ENCODE data around the gene KCNJ16.

The KCNJ16 gene

DNA sequence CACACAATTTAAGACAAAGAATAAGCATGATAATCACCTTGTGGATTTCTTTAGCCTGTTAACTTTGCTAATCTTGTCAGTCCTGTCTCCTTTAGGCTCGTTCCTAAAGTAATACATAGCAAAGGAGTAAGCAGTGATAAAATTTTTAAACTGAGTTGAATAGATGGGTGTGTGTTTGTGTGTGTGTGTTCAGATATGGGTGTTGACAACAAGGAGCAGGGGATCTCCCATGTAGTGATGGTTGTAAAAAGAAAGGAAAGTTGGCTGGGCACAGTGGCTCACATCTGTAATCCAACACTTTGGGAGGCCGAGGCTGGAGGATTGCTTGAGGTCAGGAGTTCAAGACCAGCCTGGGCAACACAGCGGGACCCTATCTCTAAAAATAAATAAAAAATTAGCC lies 49.7 kb downstream of the KCNJ16 start:
- no peaks in the 10 kb centered on the region for H3K36me3 ChIP-seq (ENCODE audit: control insufficient read depth, insufficient read depth, low read length)
- H3K9me3 ChIP-seq (ENCODE audit: control insufficient read depth, low read length): peaks cover 7% of the 10 kb centered on the region
- no peak overlapping the region for H3K27ac ChIP-seq (ENCODE audit: low read depth, low read length, severe bottlenecking)
- no peaks in the 10 kb centered on the region for H3K4me1 ChIP-seq (ENCODE audit: control insufficient read depth, insufficient read depth, low read length, poor library complexity, severe bottlenecking)
- no peak overlapping the region for H3K4me3 ChIP-seq (ENCODE audit: extremely low read depth, insufficient read depth, low read length, poor library complexity, severe bottlenecking)
- 57 to 80% methylated on average over 1 to 2 of the region's 3 CpGs for WGBS, 2 experiments (ENCODE audit: insufficient coverage in 2 of 2)

DNA sequence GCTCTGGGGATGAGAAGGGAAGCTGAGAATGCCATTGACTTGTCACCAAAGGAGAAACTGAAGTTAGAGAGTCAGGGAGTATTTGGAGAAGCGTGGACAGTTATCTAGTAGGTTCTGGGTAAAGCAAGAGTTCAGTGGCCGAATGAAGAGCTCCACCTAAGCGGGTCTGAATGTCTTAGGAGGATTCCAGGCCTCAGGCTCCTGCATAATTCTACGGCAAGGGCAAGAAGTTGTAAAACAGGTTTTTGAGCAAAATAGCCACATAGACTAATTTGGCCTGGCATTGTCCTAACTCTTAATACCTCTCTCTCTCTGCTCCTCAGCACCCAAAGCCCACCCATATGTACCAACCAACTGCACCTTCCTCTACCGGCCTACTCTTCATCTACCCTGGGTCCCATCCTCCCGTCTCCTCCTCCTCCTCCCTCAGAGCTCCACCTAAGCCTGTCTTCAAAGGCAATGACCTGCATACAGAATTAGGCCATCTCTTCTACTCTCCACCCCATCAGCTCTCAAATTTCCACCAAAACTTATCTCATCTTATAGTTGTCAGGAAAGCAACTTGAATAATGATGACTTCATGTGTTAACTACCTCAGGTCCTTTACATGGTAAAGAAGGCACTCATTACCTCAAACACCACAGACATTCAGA lies 52.3 kb downstream of the KCNJ16 start:
- peaks cover 7% of the 10 kb centered on the region for H3K9me3 ChIP-seq (ENCODE audit: control insufficient read depth, low read length)
- 88% methylated on average over 6 of the region's 6 CpGs for WGBS, 2 experiments (ENCODE audit: insufficient coverage in 2 of 2)
- no peak overlapping the region for H3K27ac ChIP-seq (ENCODE audit: low read depth, low read length, severe bottlenecking)
- H3K36me3 ChIP-seq (ENCODE audit: control insufficient read depth, insufficient read depth, low read length): no peaks in the 10 kb centered on the region
- no peak overlapping the region for H3K4me3 ChIP-seq (ENCODE audit: extremely low read depth, insufficient read depth, low read length, poor library complexity, severe bottlenecking)
- no peaks in the 10 kb centered on the region for H3K4me1 ChIP-seq (ENCODE audit: control insufficient read depth, insufficient read depth, low read length, poor library complexity, severe bottlenecking)

DNA sequence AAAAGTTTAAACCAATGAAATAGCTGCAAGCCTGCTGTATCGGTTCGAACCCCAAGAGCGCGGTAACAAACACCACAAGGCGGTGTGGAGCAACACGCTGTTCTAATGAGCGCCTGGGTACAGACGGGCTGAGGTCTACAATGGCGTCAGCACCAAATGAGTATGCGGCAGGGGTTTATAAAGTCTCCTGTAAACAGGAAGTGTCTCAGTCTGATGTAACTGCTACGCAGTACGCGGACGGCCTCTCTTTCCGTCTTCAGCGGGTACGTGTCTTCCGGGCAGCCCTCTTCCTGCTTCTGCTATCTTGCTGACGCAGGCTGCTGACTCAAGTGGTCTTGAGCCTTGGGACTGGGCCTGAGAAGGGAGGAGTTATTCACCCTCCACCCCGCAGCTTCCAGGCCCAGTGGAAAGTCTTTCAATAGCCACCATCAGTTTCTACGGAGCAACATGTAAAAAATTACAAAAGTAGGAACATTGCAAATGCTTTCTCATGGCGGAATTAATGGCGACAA lies 53.8 kb downstream of the KCNJ16 start:
- H3K27ac ChIP-seq (ENCODE audit: low read depth, low read length, severe bottlenecking): no peak overlapping the region
- no peaks in the 10 kb centered on the region for H3K4me1 ChIP-seq (ENCODE audit: control insufficient read depth, insufficient read depth, low read length, poor library complexity, severe bottlenecking)
- no peak overlapping the region for H3K4me3 ChIP-seq (ENCODE audit: extremely low read depth, insufficient read depth, low read length, poor library complexity, severe bottlenecking)
- WGBS, 2 experiments (ENCODE audit: insufficient coverage in 2 of 2): 95 to 97% methylated on average over 22 of the region's 23 CpGs
- peaks cover 12% of the 10 kb centered on the region for H3K9me3 ChIP-seq (ENCODE audit: control insufficient read depth, low read length)
- H3K36me3 ChIP-seq (ENCODE audit: control insufficient read depth, insufficient read depth, low read length): no peaks in the 10 kb centered on the region

DNA sequence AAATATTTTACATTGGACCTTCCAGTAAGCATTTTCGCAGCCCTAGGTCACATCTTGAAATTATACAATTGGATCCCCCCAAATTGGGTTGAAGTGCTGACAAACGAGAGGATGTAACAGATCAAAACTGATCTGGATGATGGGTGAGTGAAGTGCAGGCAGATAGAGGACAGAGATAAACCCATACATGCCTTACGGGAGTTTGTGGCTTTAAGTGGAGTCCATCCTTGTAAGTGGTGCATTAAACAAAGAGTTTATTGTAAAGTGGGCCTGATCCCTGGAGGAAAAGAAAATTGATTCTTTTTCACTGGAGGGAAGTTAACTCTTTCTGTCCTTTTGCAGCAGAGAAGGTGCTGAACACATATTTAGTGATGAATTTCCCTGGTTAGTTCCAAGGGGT lies 55.3 kb downstream of the KCNJ16 start:
- peaks cover 12% of the 10 kb centered on the region for H3K9me3 ChIP-seq (ENCODE audit: control insufficient read depth, low read length)
- 58 to 63% methylated on average over 2 of the region's 3 CpGs for WGBS, 2 experiments (ENCODE audit: insufficient coverage in 2 of 2)
- H3K36me3 ChIP-seq (ENCODE audit: control insufficient read depth, insufficient read depth, low read length): no peaks in the 10 kb centered on the region
- H3K4me3 ChIP-seq (ENCODE audit: extremely low read depth, insufficient read depth, low read length, poor library complexity, severe bottlenecking): no peak overlapping the region
- no peak overlapping the region for H3K27ac ChIP-seq (ENCODE audit: low read depth, low read length, severe bottlenecking)
- H3K4me1 ChIP-seq (ENCODE audit: control insufficient read depth, insufficient read depth, low read length, poor library complexity, severe bottlenecking): no peaks in the 10 kb centered on the region

DNA sequence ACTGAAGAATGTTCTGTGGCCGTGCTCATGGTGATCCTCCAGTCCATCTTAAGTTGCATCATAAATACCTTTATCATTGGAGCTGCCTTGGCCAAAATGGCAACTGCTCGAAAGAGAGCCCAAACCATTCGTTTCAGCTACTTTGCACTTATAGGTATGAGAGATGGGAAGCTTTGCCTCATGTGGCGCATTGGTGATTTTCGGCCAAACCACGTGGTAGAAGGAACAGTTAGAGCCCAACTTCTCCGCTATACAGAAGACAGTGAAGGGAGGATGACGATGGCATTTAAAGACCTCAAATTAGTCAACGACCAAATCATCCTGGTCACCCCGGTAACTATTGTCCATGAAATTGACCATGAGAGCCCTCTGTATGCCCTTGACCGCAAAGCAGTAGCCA lies 57.5 kb downstream of the KCNJ16 start:
- no peak overlapping the region for H3K27ac ChIP-seq (ENCODE audit: low read depth, low read length, severe bottlenecking)
- H3K4me1 ChIP-seq (ENCODE audit: control insufficient read depth, insufficient read depth, low read length, poor library complexity, severe bottlenecking): peaks cover 4% of the 10 kb centered on the region
- H3K36me3 ChIP-seq (ENCODE audit: control insufficient read depth, insufficient read depth, low read length): no peaks in the 10 kb centered on the region
- H3K9me3 ChIP-seq (ENCODE audit: control insufficient read depth, low read length): peaks cover 11% of the 10 kb centered on the region
- 90 to 100% methylated on average over 9 of the region's 11 CpGs for WGBS, 2 experiments (ENCODE audit: insufficient coverage in 2 of 2)
- H3K4me3 ChIP-seq (ENCODE audit: extremely low read depth, insufficient read depth, low read length, poor library complexity, severe bottlenecking): no peak overlapping the region

DNA sequence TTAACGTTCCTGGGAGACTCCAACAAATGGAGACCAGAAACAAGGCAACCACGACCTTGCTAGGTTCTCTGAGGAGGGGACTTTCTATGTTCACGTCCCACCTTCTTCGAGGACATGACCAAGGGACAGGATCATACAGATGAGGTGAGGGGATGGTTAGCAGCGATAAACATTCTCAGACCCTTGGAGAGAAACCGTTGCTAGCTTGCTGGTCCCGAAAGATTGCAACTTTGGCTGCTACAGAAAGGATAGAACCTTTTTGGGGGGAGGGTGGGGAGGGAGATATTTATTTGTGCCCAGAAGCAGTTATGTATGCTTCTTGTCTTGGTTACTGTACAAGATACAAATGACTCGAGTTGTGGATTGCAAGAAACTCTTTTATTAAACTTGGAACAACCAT lies 59.0 kb downstream of the KCNJ16 start:
- Histone ChIP-seq H3K4me3 (ENCODE audit: extremely low read depth, insufficient read depth, low read length, poor library complexity, severe bottlenecking) (no peak overlapping the region), H3K36me3 (ENCODE audit: control insufficient read depth, insufficient read depth, low read length) (no peaks in the 10 kb centered on the region), H3K9me3 (ENCODE audit: control insufficient read depth, low read length) (peaks cover 5% of the 10 kb centered on the region), H3K27ac (ENCODE audit: low read depth, low read length, severe bottlenecking) (no peak overlapping the region), H3K4me1 (ENCODE audit: control insufficient read depth, insufficient read depth, low read length, poor library complexity, severe bottlenecking) (peaks cover 15% of the 10 kb centered on the region)
- WGBS, 2 experiments (ENCODE audit: insufficient coverage in 2 of 2): 97 to 100% methylated on average over 4 to 7 of the region's 8 CpGs

DNA sequence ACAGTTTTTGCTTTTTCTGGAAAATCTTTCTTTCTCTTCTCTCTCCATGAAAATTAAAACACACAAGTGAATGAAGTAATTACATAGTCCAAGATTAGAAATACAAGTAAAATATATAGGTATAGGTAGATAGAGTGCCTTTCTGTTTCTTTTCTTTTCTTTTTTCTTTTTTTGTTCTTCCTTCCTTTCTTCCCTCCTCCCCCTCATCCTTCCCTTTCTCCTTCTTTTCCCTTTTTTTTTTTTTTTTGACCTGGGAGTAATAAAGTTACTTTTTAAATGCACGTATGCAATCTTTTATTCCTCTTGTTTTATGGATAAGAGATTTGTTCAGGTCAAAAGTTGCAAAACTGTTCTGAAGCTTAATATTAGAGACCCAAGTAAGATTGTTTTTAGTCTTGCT lies 59.8 kb downstream of the KCNJ16 start:
- Histone ChIP-seq H3K4me3 (ENCODE audit: extremely low read depth, insufficient read depth, low read length, poor library complexity, severe bottlenecking) (no peak overlapping the region), H3K36me3 (ENCODE audit: control insufficient read depth, insufficient read depth, low read length) (no peaks in the 10 kb centered on the region), H3K4me1 (ENCODE audit: control insufficient read depth, insufficient read depth, low read length, poor library complexity, severe bottlenecking) (peaks cover 15% of the 10 kb centered on the region), H3K27ac (ENCODE audit: low read depth, low read length, severe bottlenecking) (no peak overlapping the region), H3K9me3 (ENCODE audit: control insufficient read depth, low read length) (peaks cover 5% of the 10 kb centered on the region)
- no CpG with 5 or more reads among the region's 1 CpG for WGBS, 2 experiments (ENCODE audit: insufficient coverage in 2 of 2)

DNA sequence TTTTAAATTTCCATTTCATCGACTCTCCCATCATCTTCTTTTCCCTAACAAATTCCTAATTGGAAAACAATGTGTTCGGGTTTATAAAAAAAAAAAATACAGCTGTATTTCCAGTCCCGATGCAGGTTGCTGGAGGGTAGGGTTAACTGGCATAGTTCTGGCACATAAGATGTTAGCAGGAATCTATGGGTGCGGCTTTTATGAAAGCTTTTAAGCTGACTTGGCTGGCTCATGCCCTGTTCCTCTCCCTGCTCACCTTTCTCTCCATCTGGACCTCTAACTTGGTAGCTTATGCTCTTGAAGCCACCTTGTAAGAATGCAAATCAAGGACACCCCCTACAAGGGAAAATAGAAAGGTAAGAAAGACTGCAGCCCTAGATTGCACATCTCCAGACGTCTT lies 61.1 kb downstream of the KCNJ16 start:
- Histone ChIP-seq H3K4me3 (ENCODE audit: extremely low read depth, insufficient read depth, low read length, poor library complexity, severe bottlenecking) (no peak overlapping the region), H3K27ac (ENCODE audit: low read depth, low read length, severe bottlenecking) (no peak overlapping the region), H3K36me3 (ENCODE audit: control insufficient read depth, insufficient read depth, low read length) (no peaks in the 10 kb centered on the region), H3K4me1 (ENCODE audit: control insufficient read depth, insufficient read depth, low read length, poor library complexity, severe bottlenecking) (peaks cover 15% of the 10 kb centered on the region), H3K9me3 (ENCODE audit: control insufficient read depth, low read length) (peaks cover 5% of the 10 kb centered on the region)
- WGBS, 2 experiments (ENCODE audit: insufficient coverage in 2 of 2): 100% methylated on average over 1 of the region's 5 CpGs

DNA sequence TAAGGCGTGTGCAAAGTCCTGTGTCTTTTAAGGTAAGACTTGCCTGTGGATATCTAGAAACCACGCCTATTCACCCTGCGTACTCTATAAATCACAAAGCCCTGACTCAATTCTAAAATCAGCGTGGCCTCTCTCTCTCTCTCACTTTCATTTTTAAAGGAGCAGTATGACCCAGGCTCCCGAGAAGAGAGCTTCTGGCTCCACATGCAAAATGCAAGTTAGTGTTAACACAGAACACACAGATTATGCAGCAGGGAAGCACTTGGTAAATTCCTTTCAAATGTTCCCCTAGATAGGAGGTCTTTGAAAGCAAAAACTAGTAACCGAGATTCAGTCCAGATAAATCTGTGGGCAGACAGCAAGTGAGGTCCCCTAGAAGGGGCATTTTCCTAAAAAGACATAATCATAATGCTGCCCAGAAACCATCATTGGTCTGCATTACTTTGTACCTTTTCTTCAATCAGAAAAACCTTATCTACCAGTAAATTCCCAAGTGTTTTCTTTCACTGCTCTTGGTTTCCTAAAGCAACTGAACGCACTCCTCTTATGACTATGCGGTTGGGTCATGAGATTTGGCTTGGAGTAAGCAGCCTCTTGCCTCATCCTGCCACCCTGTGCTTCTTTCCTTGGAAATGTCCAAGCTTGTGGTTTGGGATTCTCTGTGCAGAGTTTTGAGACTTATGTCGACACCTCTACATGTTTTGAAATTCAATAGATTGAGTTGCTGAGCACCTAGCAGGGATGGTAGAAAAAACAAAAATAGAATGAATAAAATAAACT lies 62.6 kb downstream of the KCNJ16 start:
- H3K36me3 ChIP-seq (ENCODE audit: control insufficient read depth, insufficient read depth, low read length): no peaks in the 10 kb centered on the region
- H3K27ac ChIP-seq (ENCODE audit: low read depth, low read length, severe bottlenecking): peak overlapping the region; percentile 50
- H3K4me3 ChIP-seq (ENCODE audit: extremely low read depth, insufficient read depth, low read length, poor library complexity, severe bottlenecking): no peak overlapping the region
- 70 to 77% methylated on average over 6 to 8 of the region's 9 CpGs for WGBS, 2 experiments (ENCODE audit: insufficient coverage in 2 of 2)
- H3K9me3 ChIP-seq (ENCODE audit: control insufficient read depth, low read length): peaks cover 5% of the 10 kb centered on the region
- peaks cover 15% of the 10 kb centered on the region for H3K4me1 ChIP-seq (ENCODE audit: control insufficient read depth, insufficient read depth, low read length, poor library complexity, severe bottlenecking)

DNA sequence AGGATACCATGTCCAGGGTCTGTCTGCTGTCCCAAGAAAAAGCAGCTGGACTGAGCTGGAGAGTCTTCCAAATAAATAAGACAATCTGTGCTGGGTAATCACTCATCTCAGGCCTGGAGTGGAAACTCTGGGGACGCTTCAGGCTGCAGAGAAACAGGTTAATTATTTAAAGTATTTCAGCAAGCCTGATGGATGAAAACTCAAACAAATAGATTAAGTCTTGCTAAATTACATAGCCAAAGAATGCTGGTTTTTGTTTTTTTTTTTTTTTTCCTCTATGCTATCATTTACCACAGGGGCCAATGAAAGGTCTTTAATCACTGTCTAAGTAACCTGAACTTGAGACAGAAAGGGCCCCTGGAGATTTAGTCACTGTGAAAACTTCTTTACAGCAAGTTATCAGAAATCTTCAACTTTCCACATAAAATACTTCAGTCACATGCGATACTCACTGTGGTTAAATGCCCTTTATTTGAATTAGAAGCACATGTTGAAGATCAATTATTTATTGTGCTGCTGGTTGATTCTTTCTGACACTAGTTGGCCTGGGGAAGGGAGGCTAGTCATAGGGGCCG lies 63.4 kb downstream of the KCNJ16 start:
- Histone ChIP-seq H3K4me3 (ENCODE audit: extremely low read depth, insufficient read depth, low read length, poor library complexity, severe bottlenecking) (no peak overlapping the region), H3K9me3 (ENCODE audit: control insufficient read depth, low read length) (no peaks in the 10 kb centered on the region), H3K27ac (ENCODE audit: low read depth, low read length, severe bottlenecking) (no peak overlapping the region), H3K4me1 (ENCODE audit: control insufficient read depth, insufficient read depth, low read length, poor library complexity, severe bottlenecking) (peaks cover 15% of the 10 kb centered on the region), H3K36me3 (ENCODE audit: control insufficient read depth, insufficient read depth, low read length) (no peaks in the 10 kb centered on the region)
- WGBS, 2 experiments (ENCODE audit: insufficient coverage in 2 of 2): 100% methylated on average over 1 of the region's 3 CpGs

All from mesodermal cell (in vitro differentiated cells).